Raji (cell line): ENCODE data around the gene CFAP97.

Experiments
- POLR2A ChIP-seq: IDR thresholded peaks from 2 replicates; pipeline ENCODE4 v1.6.1; 2011; ENCODE audit warnings: low read depth, low read length, control low read depth; ENCODE audit not compliant: insufficient read depth

Gene CFAP97

GRCh38 chr4:185210102-185210981 is 6.5 kb upstream of the CFAP97 start:
- TF ChIP-seq POLR2A: peak; percentile 46; the same call in 1 of the 2 replicates

- TF ChIP-seq POLR2A: peak; percentile 71
These were observed 5.4 kb upstream of the CFAP97 start, which contains the start of gene SNX25 for GRCh38 chr4:185209031-185209851. Gene SNX25, plus strand, starts transcription at chr4:185209598. Its CDS starts 229 bp downstream, at chr4:185209827.

- no peak for TF ChIP-seq POLR2A
These were observed 3.7 kb upstream of the CFAP97 start for GRCh38 chr4:185207466-185207865.

- no peak for TF ChIP-seq POLR2A
These were observed 2.0 kb upstream of the CFAP97 start for GRCh38 chr4:185205697-185206342.

GRCh38 chr4:185204238-185204910 is 574 bp upstream of the CFAP97 start:
- no peak for TF ChIP-seq POLR2A

- TF ChIP-seq POLR2A: no peak
These were observed 765 bp downstream of the CFAP97 start for GRCh38 chr4:185202984-185203485.

- TF ChIP-seq POLR2A: no peak
These were observed 1.5 kb downstream of the CFAP97 start for GRCh38 chr4:185201977-185202962.

GRCh38 chr4:185196437-185196836 is 7.4 kb downstream of the CFAP97 start:
- TF ChIP-seq POLR2A: no peak

GRCh38 chr4:185194924-185195888 is 8.6 kb downstream of the CFAP97 start:
- TF ChIP-seq POLR2A: no peak

GRCh38 chr4:185192059-185192458 is 11.7 kb downstream of the CFAP97 start:
- no peak for TF ChIP-seq POLR2A

- TF ChIP-seq POLR2A: no peak
These were observed 13.4 kb downstream of the CFAP97 start for GRCh38 chr4:185190306-185190856.
